HL-60/S4 treated with retinoic acid at 250 ng/mL for 4 days and 3 days (cell line): Measurements from ENCODE around the gene NAV1.

ENCODE experiments used
- in situ Hi-C: fragments of 300-500 bp; cut with MboI; formaldehyde crosslinking; loops from 2 replicates; pipeline ENCODE4 v1.7.0; 2022; ENCODE audit warnings: low sequenced_read_pairs

Gene NAV1

GRCh38 chr1:201562257-201562656, 23.3 kb downstream of the NAV1 start:
- in situ Hi-C loops: loop anchor here (25.0 kb wide), 1 partner anchor 250 kb away; no protein-coding TSS in a partner anchor

- in situ Hi-C loops: loop anchor here (25.0 kb wide), 1 partner anchor 249 kb away; no protein-coding TSS in a partner anchor
Observed at GRCh38 chr1:201562659-201563405, 23.9 kb downstream of the NAV1 start.

GRCh38 chr1:201563406-201563780, 24.5 kb downstream of the NAV1 start:
- in situ Hi-C loops: loop anchor here (25.0 kb wide), 1 partner anchor 249 kb away; no protein-coding TSS in a partner anchor

- in situ Hi-C loops: loop anchor here (25.0 kb wide), 1 partner anchor 248 kb away; no protein-coding TSS in a partner anchor
Observed at GRCh38 chr1:201563941-201564340, 25.0 kb downstream of the NAV1 start.

GRCh38 chr1:201565024-201565730, 26.2 kb downstream of the NAV1 start:
- in situ Hi-C loops: loop anchor here (25.0 kb wide), 1 partner anchor 247 kb away; no protein-coding TSS in a partner anchor

- in situ Hi-C loops: loop anchor here (25.0 kb wide), 1 partner anchor 246 kb away; no protein-coding TSS in a partner anchor
Observed at GRCh38 chr1:201565771-201566528, 27.0 kb downstream of the NAV1 start.

- in situ Hi-C loops: loop anchor here (25.0 kb wide), 1 partner anchor 246 kb away; no protein-coding TSS in a partner anchor
Observed at GRCh38 chr1:201566529-201566823, 27.5 kb downstream of the NAV1 start.

GRCh38 chr1:201566933-201567801, 28.2 kb downstream of the NAV1 start:
- in situ Hi-C loops: loop anchor here (25.0 kb wide), 1 partner anchor 245 kb away; no protein-coding TSS in a partner anchor

- in situ Hi-C loops: loop anchor here (25.0 kb wide), 1 partner anchor 244 kb away; no protein-coding TSS in a partner anchor
Observed at GRCh38 chr1:201568265-201568664, 29.3 kb downstream of the NAV1 start.

GRCh38 chr1:201568859-201569294, 29.9 kb downstream of the NAV1 start:
- in situ Hi-C loops: loop anchor here (25.0 kb wide), 1 partner anchor 243 kb away; no protein-coding TSS in a partner anchor

- in situ Hi-C loops: loop anchor here (25.0 kb wide), 1 partner anchor 242 kb away; no protein-coding TSS in a partner anchor
Observed at GRCh38 chr1:201570181-201570885, 31.4 kb downstream of the NAV1 start.

- in situ Hi-C loops: loop anchor here (25.0 kb wide), 1 partner anchor 241 kb away; no protein-coding TSS in a partner anchor
Observed at GRCh38 chr1:201570886-201571624, 32.1 kb downstream of the NAV1 start.

- in situ Hi-C loops: loop anchor here (25.0 kb wide), 1 partner anchor 239 kb away; no protein-coding TSS in a partner anchor
Observed at GRCh38 chr1:201573030-201573429, 34.1 kb downstream of the NAV1 start.

GRCh38 chr1:201573923-201574322, 35.0 kb downstream of the NAV1 start:
- in situ Hi-C loops: loop anchor here (25.0 kb wide), 1 partner anchor 238 kb away; no protein-coding TSS in a partner anchor

- in situ Hi-C loops: no loop called here
Observed at GRCh38 chr1:201575912-201576311, 37.0 kb downstream of the NAV1 start.

- in situ Hi-C loops: no loop called here
Observed at GRCh38 chr1:201576914-201577313, 38.0 kb downstream of the NAV1 start.

GRCh38 chr1:201578008-201578888, 39.3 kb downstream of the NAV1 start:
- in situ Hi-C loops: no loop called here
